Measurements from ENCODE around the gene TRMT44.
"Not testable (repeated sequence)": the region's sequence is repeated elsewhere in the genome, so short reads cannot be mapped to it uniquely, and the experiment has no call there.

TRMT44 gene

GRCh38 chr4:8407316-8407715, 33.3 kb upstream of the TRMT44 start:
- no peak for DNase-seq

- no peak for DNase-seq
These were observed 32.8 kb upstream of the TRMT44 start for GRCh38 chr4:8407756-8408155.

- no peak for DNase-seq
These were observed 31.1 kb upstream of the TRMT44 start for GRCh38 chr4:8409264-8410065.

DNA sequence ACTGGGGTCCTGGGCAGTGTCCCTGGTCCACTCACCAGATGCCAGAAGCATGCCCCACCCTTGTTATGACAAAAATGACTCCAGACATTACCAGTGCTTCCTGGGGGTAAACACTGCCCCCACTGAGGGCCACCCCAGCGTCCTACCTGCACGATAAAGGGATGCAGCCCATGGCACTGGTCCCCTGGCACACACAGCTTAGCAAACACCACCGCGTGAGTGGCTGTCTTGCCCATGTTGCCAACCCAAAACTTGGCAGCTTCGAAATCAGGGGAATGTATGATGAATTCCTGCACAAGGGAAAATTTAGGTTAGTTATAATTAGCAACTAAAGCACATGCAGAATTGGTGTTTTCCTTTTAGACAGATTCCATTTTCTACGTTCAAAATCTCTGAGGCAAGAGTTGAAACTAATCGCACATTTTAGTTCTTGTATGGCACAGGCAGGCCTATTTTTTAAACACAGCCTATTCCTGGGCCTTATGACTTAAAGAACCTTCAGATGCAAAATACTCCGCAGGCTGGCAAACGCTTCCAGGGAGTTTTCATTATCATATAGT, 30.4 kb upstream of the TRMT44 start:
- DNase-seq = no peak

GRCh38 chr4:8410641-8411271, 29.8 kb upstream of the TRMT44 start:
- DNase-seq = peak; percentile 73

- DNase-seq = no peak
These were observed 29.0 kb upstream of the TRMT44 start for GRCh38 chr4:8411351-8412180.

DNA sequence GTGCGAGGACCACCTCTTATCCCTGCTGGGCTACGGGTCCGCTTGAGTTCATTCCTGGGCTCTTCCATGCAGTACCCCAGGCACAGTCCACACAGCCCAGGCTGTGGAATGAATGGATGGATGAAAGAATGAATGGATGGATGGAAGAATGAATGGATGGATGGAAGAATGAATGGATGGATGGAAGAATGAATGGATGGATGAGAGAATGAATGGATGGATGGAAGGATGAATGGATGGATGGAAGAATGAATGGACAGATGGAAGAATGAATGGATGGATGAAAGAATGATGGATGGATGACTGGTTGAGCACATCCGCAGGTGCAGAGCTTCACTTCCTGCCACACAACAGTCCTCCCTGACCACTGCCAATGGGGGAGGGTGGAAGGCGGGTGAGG, 28.3 kb upstream of the TRMT44 start:
- no peak for DNase-seq

DNA sequence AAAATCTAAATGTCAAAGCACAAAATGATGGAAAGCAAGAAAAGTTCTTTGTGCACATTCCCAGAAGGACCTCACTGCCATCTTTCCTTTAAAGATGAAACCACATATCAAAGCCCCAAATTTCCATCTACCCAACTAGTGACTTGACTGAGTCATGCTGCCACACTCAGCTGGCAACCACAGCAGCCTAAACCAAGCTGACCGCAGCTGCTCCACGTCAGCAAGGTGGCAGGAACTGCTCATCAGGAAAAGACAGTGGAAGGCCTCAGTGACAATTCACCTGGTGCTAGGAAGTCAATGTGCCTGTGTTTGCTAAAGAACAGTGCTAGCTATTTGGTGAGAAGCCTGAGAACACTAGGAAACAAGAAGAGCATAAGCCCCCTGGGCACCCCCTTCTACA, 26.2 kb upstream of the TRMT44 start:
- DNase-seq = no peak

DNA sequence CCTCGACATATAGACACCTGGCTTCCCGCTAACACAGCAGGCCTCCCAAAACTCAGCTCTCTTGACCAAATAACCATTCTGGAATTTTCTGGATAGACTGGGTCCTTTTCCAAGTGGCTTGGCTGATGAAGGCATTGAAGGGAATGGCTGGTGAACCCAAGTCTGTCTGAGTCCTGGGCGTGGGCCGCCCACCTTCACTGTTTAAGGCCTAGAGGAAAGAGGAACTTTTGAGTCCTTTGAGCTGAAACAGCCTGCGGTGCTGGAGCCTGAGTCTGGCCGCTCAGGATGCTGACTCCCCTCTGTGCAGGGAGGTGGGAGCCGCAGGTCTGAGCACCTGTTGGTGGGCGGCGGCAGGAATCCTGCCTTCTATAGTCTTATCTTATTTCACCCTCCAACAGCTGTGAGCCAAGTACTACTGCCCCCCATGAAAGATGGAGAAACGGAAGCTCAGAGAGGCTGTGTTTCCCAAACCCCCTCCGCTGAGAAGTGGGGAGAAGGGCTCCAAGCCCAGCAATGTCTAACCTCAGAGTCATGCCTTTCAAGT, 23.4 kb upstream of the TRMT44 start:
- DNase-seq = no peak

DNA sequence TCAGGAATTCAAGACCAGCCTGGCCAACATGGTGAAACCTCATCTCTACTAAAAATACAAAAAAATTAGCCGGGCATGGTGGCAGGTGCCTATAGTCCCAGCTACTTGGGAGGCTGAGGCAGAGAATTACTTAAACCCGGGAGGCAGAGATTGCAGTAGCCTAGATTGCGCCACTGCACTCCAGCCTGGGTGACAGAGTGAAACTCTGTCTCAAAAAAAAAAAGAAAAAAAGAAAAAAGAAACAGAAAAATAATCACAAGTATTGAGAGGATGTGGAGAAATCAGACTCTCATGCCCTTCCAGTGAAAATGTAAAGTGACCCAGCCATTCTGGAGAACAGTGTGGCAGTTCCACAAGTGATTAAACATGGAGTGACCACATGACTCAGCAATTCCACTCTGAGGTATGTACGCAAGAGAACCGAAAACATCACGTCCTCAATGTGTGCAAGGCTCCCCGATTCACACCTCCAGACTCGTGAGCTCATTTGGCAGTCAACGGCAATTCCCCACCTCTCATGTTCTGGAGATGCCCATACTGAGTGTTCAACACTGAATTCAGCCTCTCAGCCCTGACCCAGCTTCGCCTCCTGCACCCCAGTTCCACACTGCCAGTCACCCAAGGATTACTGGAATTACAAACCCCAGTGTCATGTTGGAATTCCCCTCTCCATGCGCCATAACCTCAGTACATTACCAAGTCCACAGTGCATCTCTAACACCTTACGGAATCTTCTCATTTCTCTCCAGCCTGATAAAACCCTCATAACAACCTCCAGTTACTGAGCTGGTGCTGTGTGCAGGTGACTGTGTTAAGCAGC, 21.1 kb upstream of the TRMT44 start:
- no peak for DNase-seq

- not testable (repeated sequence) for DNase-seq
These were observed 20.4 kb upstream of the TRMT44 start for GRCh38 chr4:8420151-8420550.

GRCh38 chr4:8422327-8422726, 18.2 kb upstream of the TRMT44 start:
- DNase-seq = no peak

DNA sequence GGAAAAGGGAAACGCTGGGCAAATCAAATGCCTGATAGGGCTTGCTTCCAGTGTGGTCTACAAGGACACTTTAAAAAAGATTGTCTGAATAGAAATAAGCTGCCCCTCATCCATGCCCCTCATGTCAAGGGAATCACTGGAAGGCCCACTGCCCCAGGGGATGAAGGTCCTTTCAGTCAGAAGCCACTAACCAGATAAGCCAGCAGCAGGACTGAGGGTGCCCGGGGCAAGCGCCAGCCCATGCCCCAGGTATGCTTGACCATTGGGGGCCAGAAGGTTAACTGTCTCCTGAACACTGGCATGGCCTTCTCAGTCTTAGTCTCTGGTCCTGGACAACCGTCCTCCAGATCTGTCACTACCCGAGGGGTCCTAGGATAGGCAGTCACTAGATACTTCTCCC, 17.8 kb upstream of the TRMT44 start:
- no peak for DNase-seq

- DNase-seq = no peak
These were observed 13.3 kb upstream of the TRMT44 start for GRCh38 chr4:8427262-8427661.

- no peak for DNase-seq
These were observed 12.8 kb upstream of the TRMT44 start for GRCh38 chr4:8427761-8428287.

GRCh38 chr4:8428288-8429097, 12.1 kb upstream of the TRMT44 start:
- peak; percentile 58 for DNase-seq

GRCh38 chr4:8431553-8431952, 9.0 kb upstream of the TRMT44 start:
- no peak for DNase-seq

GRCh38 chr4:8433136-8433535, 7.4 kb upstream of the TRMT44 start:
- DNase-seq = no peak

GRCh38 chr4:8434251-8435073, 6.1 kb upstream of the TRMT44 start:
- no peak for DNase-seq

DNA sequence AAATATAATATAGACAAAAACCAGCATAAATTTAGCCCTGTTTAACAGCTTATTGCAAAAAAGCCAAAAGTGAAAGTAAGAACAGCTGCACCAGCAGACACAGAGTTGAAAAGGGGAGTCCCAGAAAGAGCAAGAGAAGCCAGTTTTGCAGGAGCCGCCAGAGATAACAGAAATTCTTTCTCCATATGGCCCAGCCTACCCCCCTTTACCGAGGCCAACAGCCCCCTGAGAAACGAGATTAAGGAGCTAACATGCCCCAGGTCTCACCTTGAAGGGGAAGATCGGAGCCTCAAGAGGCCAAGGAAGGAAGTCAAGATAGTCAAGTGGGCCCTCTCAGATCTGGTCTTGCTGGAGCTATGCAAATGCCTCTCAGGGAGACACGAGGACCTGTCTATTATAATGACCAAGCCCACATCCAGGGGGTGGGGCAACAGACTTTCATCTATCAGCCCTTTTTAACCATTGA, 4.9 kb upstream of the TRMT44 start:
- no peak for DNase-seq

Data from NCI-H1694 (cell line).